ENCODE data around the gene CLCN1. TPM values are rescaled to one million over a fixed set of nuclear protein-coding genes. Genes with fewer than 3 reads are reported as not detected.

Gene CLCN1
- total and polyA plus RNA-seq, 2 of the 8 experiments (the other 6 are each of a cell fraction or from before 2014, with no cell fraction given) = 0.36 to 0.41 TPM

- no peak overlapping the region for H2AFZ ChIP-seq (ENCODE audit: low read length)
- WGBS, 2 experiments (ENCODE audit: extremely low coverage in 1 of 2, insufficient coverage in 1 of 2, insufficient read length in 1 of 2, insufficient replicate concordance in 2 of 2, low coverage in 1 of 2, low lambda C conversion rate in 2 of 2, missing lambda C conversion rate in 1 of 2) = 91% methylated on average over 4 of the region's 9 CpGs; no CpG with 5 or more reads in 1 of the 2 experiments
- TF ChIP-seq SAP30 (IDR thresholded peaks at IDR 0.05; ENCODE audit: insufficient read depth, insufficient replicate concordance, low read length) (no peak), CTCF (IDR thresholded peaks at IDR 0.05; ENCODE audit: control extremely low read depth in 1 of 3, insufficient read depth in 1 of 3, low read depth in 1 of 3, low read length in 3 of 3) (no peak), GABPA (IDR thresholded peaks at IDR 0.05; ENCODE audit: borderline replicate concordance, insufficient read depth, low read length) (no peak), POU5F1 (IDR thresholded peaks at IDR 0.05; ENCODE audit: low read depth, low read length) (no peak), RAD21 (IDR thresholded peaks at IDR 0.05 in 1 of 2, conservative IDR thresholded peaks at IDR 0.05 in 1 of 2; ENCODE audit: low read depth in 2 of 2, low read length in 2 of 2) (no peak), SRF (IDR thresholded peaks at IDR 0.05; ENCODE audit: low read depth, low read length) (no peak), ASH2L (IDR thresholded peaks at IDR 0.05; ENCODE audit: low read length) (no peak), POLR2A (IDR thresholded peaks at IDR 0.05; ENCODE audit: control extremely low read depth in 1 of 2, low read depth in 2 of 2, low read length in 2 of 2) (no peak)
Observed at GRCh38 chr7:143351574-143351973, 35.7 kb downstream of the CLCN1 start.

More at GRCh38 chr7:143351574-143351973, 35.7 kb downstream of the CLCN1 start:
- Histone ChIP-seq H4K91ac (replicated peaks; ENCODE audit: insufficient read length, low read length) (no peak overlapping the region), H3K27me3 (replicated peaks in 1 of 4; ENCODE audit: control insufficient read depth in 3 of 4, extremely low read depth in 1 of 4, insufficient read depth in 3 of 4, low read length in 3 of 4) (no peaks in the 10 kb centered on the region), H2BK12ac (ENCODE audit: low read depth, low read length) (no peak overlapping the region), H2BK20ac (ENCODE audit: low read length) (no peak overlapping the region), H3K36me3 (ENCODE audit: control insufficient read depth in 2 of 4, insufficient read depth in 4 of 4, low read length in 3 of 4) (peaks cover 2 to 17% (median 7%) of the 10 kb centered on the region in 4 experiments; a peak in 5 of 8 replicates), H2BK120ac (replicated peaks; ENCODE audit: low read depth, low read length) (no peak overlapping the region), H3K4ac (replicated peaks; ENCODE audit: insufficient read length, low read depth, low read length) (no peak overlapping the region), H4K5ac (ENCODE audit: insufficient read length, low read depth, low read length) (no peak overlapping the region), H3K23ac (ENCODE audit: insufficient read length) (no peak overlapping the region), H3K14ac (ENCODE audit: insufficient read length) (no peak overlapping the region), H3K56ac (replicated peaks; ENCODE audit: insufficient read length, low read depth, low read length) (no peak overlapping the region), H3K4me1 (replicated peaks in 1 of 4; ENCODE audit: control insufficient read depth in 3 of 4, insufficient read depth in 4 of 4, low read length in 3 of 4) (peaks cover 0 to 8% (median 2%) of the 10 kb centered on the region in 4 experiments; a peak in 2 of 7 replicates), H3K23me2 (ENCODE audit: low read depth, low read length) (no peaks in the 10 kb centered on the region; the same call in 1 of the 2 replicates), H3K79me2 (ENCODE audit: control insufficient read depth in 1 of 2, insufficient read depth in 2 of 2, low read length in 2 of 2) (no peaks in the 10 kb centered on the region), H3K9me3 (ENCODE audit: insufficient read depth in 2 of 2, low read depth in 1 of 2, low read length in 1 of 2) (no peaks in the 10 kb centered on the region), H3K4me3 (ENCODE audit: extremely low read depth in 1 of 4, insufficient read depth in 2 of 4, low read depth in 3 of 4, low read length in 4 of 4) (no peak overlapping the region), H3K27ac (ENCODE audit: low read depth, low read length) (no peak overlapping the region), H3K79me1 (ENCODE audit: low read depth, low read length) (no peaks in the 10 kb centered on the region), H4K8ac (ENCODE audit: extremely low read depth, insufficient read depth, low read length) (no peak overlapping the region), H4K20me1 (replicated peaks in 1 of 2; ENCODE audit: control insufficient read depth in 1 of 2, insufficient read depth in 2 of 2, low read length in 2 of 2) (no peaks in the 10 kb centered on the region), H2BK5ac (ENCODE audit: low read depth, low read length) (no peak overlapping the region), H3K4me2 (ENCODE audit: insufficient read depth in 1 of 2, low read depth in 2 of 2, low read length in 2 of 2) (no peak overlapping the region), H2BK15ac (ENCODE audit: low read length) (no peak overlapping the region), H3K18ac (ENCODE audit: extremely low read depth, low read length) (no peak overlapping the region), H3K9ac (replicated peaks in 1 of 4; ENCODE audit: extremely low read depth in 1 of 4, low read depth in 3 of 4, low read length in 3 of 4) (no peak overlapping the region), H2AK5ac (ENCODE audit: low read depth, low read length) (no peak overlapping the region)
- CTCF ChIA-PET (ENCODE audit: partially characterized antibody) = interaction anchor here (0.6 to 2.3 kb wide), 7 partner anchors 9 to 66 kb away, joined by 3 to 9 read pairs (median 4); no protein-coding TSS in a partner anchor
- DNase-seq (ENCODE audit: low read depth in 1 of 2, low spot score in 2 of 2) (no peak), FAIRE-seq (no peak)
- POLR2A ChIA-PET (ENCODE audit: partially characterized antibody) = interaction anchor here (0.7 to 4.2 kb wide), 5 partner anchors 11 to 57 kb away, joined by 3 to 28 read pairs (median 4); partner anchors contain the start of genes EPHA1 and FAM131B
